ENCODE data around the gene MPHOSPH10.
"Not testable (repeated sequence)": the region's sequence is repeated elsewhere in the genome, so short reads cannot be mapped to it uniquely, and the experiment has no call there.

Gene MPHOSPH10

DNA sequence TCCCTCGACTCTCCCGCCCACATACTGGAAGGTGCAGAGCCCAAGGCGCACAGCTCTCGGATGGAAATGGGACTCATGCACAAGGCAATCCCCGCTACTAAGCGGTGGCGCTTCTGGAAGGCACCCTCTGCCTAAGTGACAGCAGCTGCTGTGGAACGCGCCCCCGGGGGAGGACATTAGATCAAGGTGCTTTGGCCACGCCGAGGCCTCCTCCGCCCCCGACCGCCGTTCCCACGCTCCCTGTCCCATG, 607 bp upstream of the MPHOSPH10 start:
- Histone ChIP-seq H3K9ac (ENCODE audit: low read depth, low read length, poor library complexity, severe bottlenecking) (peak overlapping the region; percentile 98), H3K36me3 (ENCODE audit: insufficient read depth, low read length) (peaks cover 10% of the 10 kb centered on the region), H3K9me2 (replicated peaks; ENCODE audit: low read depth, low read length) (no peaks in the 10 kb centered on the region), H3K9me3 (ENCODE audit: insufficient read depth, low read depth, low read length) (no peaks in the 10 kb centered on the region), H3K4me1 (ENCODE audit: insufficient read depth, low read length, poor library complexity, severe bottlenecking) (peaks cover 46% of the 10 kb centered on the region), H3K79me2 (ENCODE audit: insufficient read depth, low read length) (peaks cover 69% of the 10 kb centered on the region), H3K27me3 (ENCODE audit: insufficient read depth, low read length, poor library complexity, severe bottlenecking) (no peaks in the 10 kb centered on the region), H3F3A (ENCODE audit: low read depth) (no peaks in the 10 kb centered on the region), H3K4me3 (ENCODE audit: low read length, poor library complexity, severe bottlenecking) (peak overlapping the region; percentile 99), H3K4me2 (ENCODE audit: low read depth, low read length, poor library complexity, severe bottlenecking) (peak overlapping the region; percentile 93), H4K20me1 (ENCODE audit: insufficient read depth, low read length, poor library complexity, severe bottlenecking) (peaks cover 25% of the 10 kb centered on the region), H2AFZ (ENCODE audit: low read length) (peak overlapping the region; percentile 99)
- TF ChIP-seq EZH2phosphoT487 (IDR thresholded peaks at IDR 0.05; ENCODE audit: borderline replicate concordance), result no peak
- TF ChIP-seq, protein P1, sequence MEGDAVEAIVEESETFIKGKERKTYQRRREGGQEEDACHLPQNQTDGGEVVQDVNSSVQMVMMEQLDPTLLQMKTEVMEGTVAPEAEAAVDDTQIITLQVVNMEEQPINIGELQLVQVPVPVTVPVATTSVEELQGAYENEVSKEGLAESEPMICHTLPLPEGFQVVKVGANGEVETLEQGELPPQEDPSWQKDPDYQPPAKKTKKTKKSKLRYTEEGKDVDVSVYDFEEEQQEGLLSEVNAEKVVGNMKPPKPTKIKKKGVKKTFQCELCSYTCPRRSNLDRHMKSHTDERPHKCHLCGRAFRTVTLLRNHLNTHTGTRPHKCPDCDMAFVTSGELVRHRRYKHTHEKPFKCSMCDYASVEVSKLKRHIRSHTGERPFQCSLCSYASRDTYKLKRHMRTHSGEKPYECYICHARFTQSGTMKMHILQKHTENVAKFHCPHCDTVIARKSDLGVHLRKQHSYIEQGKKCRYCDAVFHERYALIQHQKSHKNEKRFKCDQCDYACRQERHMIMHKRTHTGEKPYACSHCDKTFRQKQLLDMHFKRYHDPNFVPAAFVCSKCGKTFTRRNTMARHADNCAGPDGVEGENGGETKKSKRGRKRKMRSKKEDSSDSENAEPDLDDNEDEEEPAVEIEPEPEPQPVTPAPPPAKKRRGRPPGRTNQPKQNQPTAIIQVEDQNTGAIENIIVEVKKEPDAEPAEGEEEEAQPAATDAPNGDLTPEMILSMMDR (conservative IDR thresholded peaks at IDR 0.05; ENCODE audit: low read length), result no peak

DNA sequence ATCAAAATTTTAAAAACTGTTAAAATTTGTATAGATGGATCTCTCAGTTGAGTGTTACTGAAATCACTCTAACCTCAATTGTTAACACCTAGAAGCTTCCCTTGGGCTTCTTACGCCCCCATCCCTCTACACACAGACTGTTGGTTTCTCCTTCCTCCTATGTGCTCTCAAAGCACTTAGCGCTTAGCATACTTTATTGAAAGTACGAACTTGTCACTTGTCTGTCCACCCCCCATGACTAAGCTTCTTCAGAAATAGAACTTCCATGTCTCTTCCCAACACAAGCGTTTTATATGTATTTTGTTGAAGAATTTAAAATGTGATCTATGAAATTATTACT, 441 bp downstream of the MPHOSPH10 start:
- H3F3A ChIP-seq (ENCODE audit: low read depth), result no peaks in the 10 kb centered on the region
- H3K9me3 ChIP-seq (ENCODE audit: insufficient read depth, low read depth, low read length), result no peaks in the 10 kb centered on the region
- TF ChIP-seq, protein P1 (conservative IDR thresholded peaks at IDR 0.05; ENCODE audit: low read length), result no peak
- TF ChIP-seq EZH2phosphoT487 (IDR thresholded peaks at IDR 0.05; ENCODE audit: borderline replicate concordance), result no peak
- peak overlapping the region; percentile 93 for H3K4me2 ChIP-seq (ENCODE audit: low read depth, low read length, poor library complexity, severe bottlenecking)
- no peaks in the 10 kb centered on the region for H3K27me3 ChIP-seq (ENCODE audit: insufficient read depth, low read length, poor library complexity, severe bottlenecking)
- H3K4me3 ChIP-seq (ENCODE audit: low read length, poor library complexity, severe bottlenecking), result peak overlapping the region; percentile 99
- peak overlapping the region; percentile 99 for H2AFZ ChIP-seq (ENCODE audit: low read length)
- H3K9me2 ChIP-seq (replicated peaks; ENCODE audit: low read depth, low read length), result no peaks in the 10 kb centered on the region
- peaks cover 25% of the 10 kb centered on the region for H4K20me1 ChIP-seq (ENCODE audit: insufficient read depth, low read length, poor library complexity, severe bottlenecking)
- H3K36me3 ChIP-seq (ENCODE audit: insufficient read depth, low read length), result peaks cover 15% of the 10 kb centered on the region
- H3K4me1 ChIP-seq (ENCODE audit: insufficient read depth, low read length, poor library complexity, severe bottlenecking), result peaks cover 46% of the 10 kb centered on the region
- H3K9ac ChIP-seq (ENCODE audit: low read depth, low read length, poor library complexity, severe bottlenecking), result peak overlapping the region; percentile 98
- peaks cover 69% of the 10 kb centered on the region for H3K79me2 ChIP-seq (ENCODE audit: insufficient read depth, low read length)

DNA sequence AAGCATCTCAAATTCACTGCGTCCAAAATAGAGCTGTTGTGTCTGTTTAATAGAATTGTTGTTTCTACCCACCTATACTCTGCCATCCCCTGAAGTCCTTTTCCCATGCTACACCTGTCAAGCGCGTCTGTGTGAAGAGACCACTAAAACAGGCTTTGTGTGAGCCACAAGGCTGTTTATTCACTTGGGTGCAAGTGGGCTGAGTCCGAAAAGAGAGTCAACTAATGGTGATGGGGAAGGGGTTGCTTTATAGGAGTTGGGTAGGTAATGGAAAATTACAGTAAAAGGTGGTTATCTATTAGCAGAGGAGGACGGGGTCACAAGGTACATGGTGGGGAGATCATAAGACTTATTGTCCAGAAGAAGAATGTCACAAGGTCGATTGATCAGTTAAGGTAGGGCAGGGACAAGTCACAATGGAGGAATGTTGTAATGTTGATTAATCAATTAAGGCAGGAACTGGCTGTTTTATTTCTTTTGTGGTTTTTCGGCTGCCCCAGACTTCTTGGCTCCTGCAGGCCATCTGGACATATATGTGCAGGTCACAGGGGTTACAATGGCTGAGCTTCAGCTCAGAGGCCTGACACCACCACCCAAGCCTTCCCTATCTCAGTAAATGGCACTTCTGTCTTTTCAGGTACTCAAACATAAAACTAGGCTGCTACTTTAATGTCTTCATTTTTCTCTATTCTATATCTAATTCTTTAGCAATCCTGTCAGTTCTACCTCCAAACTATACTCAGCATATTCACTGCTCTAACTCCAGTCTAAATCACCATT, 1.1 kb downstream of the MPHOSPH10 start:
- peak overlapping the region; percentile 93 for H3K4me2 ChIP-seq (ENCODE audit: low read depth, low read length, poor library complexity, severe bottlenecking)
- peaks cover 68% of the 10 kb centered on the region for H3K79me2 ChIP-seq (ENCODE audit: insufficient read depth, low read length)
- H3F3A ChIP-seq (ENCODE audit: low read depth); H2AFZ ChIP-seq (ENCODE audit: low read length); H3K9me2 ChIP-seq (replicated peaks; ENCODE audit: low read depth, low read length); H3K9me3 ChIP-seq (ENCODE audit: insufficient read depth, low read depth, low read length); H3K27me3 ChIP-seq (ENCODE audit: insufficient read depth, low read length, poor library complexity, severe bottlenecking): not testable (repeated sequence)
- peaks cover 46% of the 10 kb centered on the region for H3K4me1 ChIP-seq (ENCODE audit: insufficient read depth, low read length, poor library complexity, severe bottlenecking)
- peaks cover 25% of the 10 kb centered on the region for H4K20me1 ChIP-seq (ENCODE audit: insufficient read depth, low read length, poor library complexity, severe bottlenecking)
- peak overlapping the region; percentile 99 for H3K4me3 ChIP-seq (ENCODE audit: low read length, poor library complexity, severe bottlenecking)
- peak overlapping the region; percentile 98 for H3K9ac ChIP-seq (ENCODE audit: low read depth, low read length, poor library complexity, severe bottlenecking)
- peaks cover 23% of the 10 kb centered on the region for H3K36me3 ChIP-seq (ENCODE audit: insufficient read depth, low read length)

DNA sequence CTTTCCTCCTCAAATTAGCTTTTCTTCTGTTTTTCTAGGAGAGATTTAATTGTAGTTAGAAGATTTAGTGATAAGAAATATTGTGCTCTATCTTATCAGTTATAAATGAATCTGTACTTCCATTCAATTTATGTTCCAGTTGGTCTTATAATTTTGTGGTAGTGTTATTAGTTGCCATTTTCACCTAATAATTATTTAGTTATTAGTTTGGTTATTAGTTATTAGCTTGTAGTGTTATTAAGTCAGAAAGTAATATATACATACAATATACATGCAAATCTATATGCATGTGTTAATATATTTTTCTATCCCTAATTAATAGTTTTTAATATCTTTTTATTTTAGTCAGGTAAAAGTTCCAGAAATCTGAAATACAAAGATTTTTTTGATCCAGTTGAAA, 3.2 kb downstream of the MPHOSPH10 start:
- no peaks in the 10 kb centered on the region for H3F3A ChIP-seq (ENCODE audit: low read depth)
- peaks cover 29% of the 10 kb centered on the region for H3K4me1 ChIP-seq (ENCODE audit: insufficient read depth, low read length, poor library complexity, severe bottlenecking)
- H3K9me2 ChIP-seq (replicated peaks; ENCODE audit: low read depth, low read length), result no peaks in the 10 kb centered on the region
- peaks cover 39% of the 10 kb centered on the region for H3K36me3 ChIP-seq (ENCODE audit: insufficient read depth, low read length)
- TF ChIP-seq EZH2phosphoT487 (IDR thresholded peaks at IDR 0.05; ENCODE audit: borderline replicate concordance), result no peak
- TF ChIP-seq, protein P1 (conservative IDR thresholded peaks at IDR 0.05; ENCODE audit: low read length), result no peak
- H3K27me3 ChIP-seq (ENCODE audit: insufficient read depth, low read length, poor library complexity, severe bottlenecking), result no peaks in the 10 kb centered on the region
- peak overlapping the region; percentile 99 for H3K4me3 ChIP-seq (ENCODE audit: low read length, poor library complexity, severe bottlenecking)
- H2AFZ ChIP-seq (ENCODE audit: low read length), result no peak overlapping the region
- H3K4me2 ChIP-seq (ENCODE audit: low read depth, low read length, poor library complexity, severe bottlenecking), result peak overlapping the region; percentile 93
- peaks cover 53% of the 10 kb centered on the region for H3K79me2 ChIP-seq (ENCODE audit: insufficient read depth, low read length)
- no peaks in the 10 kb centered on the region for H3K9me3 ChIP-seq (ENCODE audit: insufficient read depth, low read depth, low read length)
- peak overlapping the region; percentile 26 for H3K9ac ChIP-seq (ENCODE audit: low read depth, low read length, poor library complexity, severe bottlenecking)
- peaks cover 25% of the 10 kb centered on the region for H4K20me1 ChIP-seq (ENCODE audit: insufficient read depth, low read length, poor library complexity, severe bottlenecking)
